Measurements from ENCODE around the gene PLEKHM3.

GRCh38 chr2:207885010-207885409 is 140.3 kb downstream of the PLEKHM3 start:
- no peak for TF ChIP-seq CTCF (IDR thresholded peaks at IDR 0.05; ENCODE audit: low read depth, low read length)
- TF ChIP-seq POLR2A (IDR thresholded peaks at IDR 0.05; ENCODE audit: extremely low read depth, insufficient read length): no peak
